HG02678 (cell line): ENCODE data around the gene PODXL.
"Not testable (repeated sequence)": the region's sequence is repeated elsewhere in the genome, so short reads cannot be mapped to it uniquely, and the experiment has no call there.

Experiments
- ATAC-seq: cut with Tn5 transposase; IDR thresholded peaks from one replicate; pipeline ENCODE4 v1.9.1; 2021; ENCODE audit warnings: mild to moderate bottlenecking, moderate library complexity; ENCODE audit not compliant: unreplicated experiment

The PODXL gene

GRCh38 chr7:131497454-131497853, 59.0 kb downstream of the PODXL start:
- ATAC-seq: no peak

GRCh38 chr7:131495669-131496498, 60.5 kb downstream of the PODXL start:
- no peak for ATAC-seq

GRCh38 chr7:131494182-131494581, 62.2 kb downstream of the PODXL start:
- no peak for ATAC-seq

- ATAC-seq: no peak
Observed at GRCh38 chr7:131493581-131493980, 62.8 kb downstream of the PODXL start.

GRCh38 chr7:131493081-131493480, 63.3 kb downstream of the PODXL start:
- no peak for ATAC-seq

- ATAC-seq: no peak
Observed at GRCh38 chr7:131489881-131490280, 66.5 kb downstream of the PODXL start.

GRCh38 chr7:131489196-131489595, 67.2 kb downstream of the PODXL start:
- no peak for ATAC-seq

- ATAC-seq: no peak
Observed at GRCh38 chr7:131488361-131488760, 68.1 kb downstream of the PODXL start.

- ATAC-seq: no peak
Observed at GRCh38 chr7:131487217-131487616, 69.2 kb downstream of the PODXL start.

- ATAC-seq: no peak
Observed at GRCh38 chr7:131486346-131486745, 70.1 kb downstream of the PODXL start.

GRCh38 chr7:131483586-131483985, 72.8 kb downstream of the PODXL start:
- peak; percentile 61 for ATAC-seq

GRCh38 chr7:131482800-131483199, 73.6 kb downstream of the PODXL start:
- ATAC-seq: no peak

GRCh38 chr7:131480384-131481315, 75.8 kb downstream of the PODXL start:
- ATAC-seq: no peak

GRCh38 chr7:131476740-131477139, 79.7 kb downstream of the PODXL start:
- ATAC-seq: no peak

- ATAC-seq: no peak
Observed at GRCh38 chr7:131471250-131472004, 85.0 kb downstream of the PODXL start.

- ATAC-seq: no peak
Observed at GRCh38 chr7:131467788-131468187, 88.6 kb downstream of the PODXL start.

- no peak for ATAC-seq
Observed at GRCh38 chr7:131466735-131467365, 89.6 kb downstream of the PODXL start.

- ATAC-seq: not testable (repeated sequence)
Observed at GRCh38 chr7:131462715-131463114, 93.7 kb downstream of the PODXL start.

- no peak for ATAC-seq
Observed at GRCh38 chr7:131462059-131462458, 94.4 kb downstream of the PODXL start.

GRCh38 chr7:131459256-131459655, 97.2 kb downstream of the PODXL start:
- no peak for ATAC-seq

- no peak for ATAC-seq
Observed at GRCh38 chr7:131456338-131456737, 100.1 kb downstream of the PODXL start.
